ENCODE data around the gene OR13C8.
"Not testable (repeated sequence)": the region's sequence is repeated elsewhere in the genome, so short reads cannot be mapped to it uniquely, and the experiment has no call there.

OR13C8 gene, protein sequence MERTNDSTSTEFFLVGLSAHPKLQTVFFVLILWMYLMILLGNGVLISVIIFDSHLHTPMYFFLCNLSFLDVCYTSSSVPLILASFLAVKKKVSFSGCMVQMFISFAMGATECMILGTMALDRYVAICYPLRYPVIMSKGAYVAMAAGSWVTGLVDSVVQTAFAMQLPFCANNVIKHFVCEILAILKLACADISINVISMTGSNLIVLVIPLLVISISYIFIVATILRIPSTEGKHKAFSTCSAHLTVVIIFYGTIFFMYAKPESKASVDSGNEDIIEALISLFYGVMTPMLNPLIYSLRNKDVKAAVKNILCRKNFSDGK

GRCh38 chr9:104568868-104569267 lies at the start of gene OR13C8:
Gene OR13C8 (plus strand): TSS chr9:104569168. CDS start chr9:104569168, 0 bp downstream.
- no peak for DNase-seq (ENCODE audit: low spot score)

- not testable (repeated sequence) for DNase-seq (ENCODE audit: low spot score)
These were observed 48.7 kb upstream of the OR13C8 start for GRCh38 chr9:104520241-104520640.

DNA sequence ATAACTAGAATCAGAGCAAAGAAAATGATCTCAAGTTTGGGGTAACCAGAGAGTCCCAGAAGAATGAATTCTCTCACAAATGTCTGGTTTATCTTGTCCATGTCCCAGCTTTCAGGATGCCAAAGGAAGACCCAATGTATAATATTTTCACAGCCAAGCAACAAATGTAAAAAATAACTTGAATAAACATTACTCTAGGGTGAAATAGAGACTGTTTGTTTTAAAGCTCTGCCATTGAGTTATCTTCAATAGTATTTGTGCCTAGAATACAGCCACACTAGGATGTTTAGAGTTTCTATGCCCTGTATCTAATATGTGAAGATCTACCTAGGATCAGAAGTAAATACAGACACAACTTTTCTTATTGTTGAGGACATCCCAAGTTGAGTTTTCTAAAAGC lies 41.9 kb upstream of the OR13C8 start, which contains the start of gene OR13C4:
Gene OR13C4 (minus strand): TSS at position 101 of the 400 bp plus-strand sequence. CDS start 0 bp downstream, at position 101.
- DNase-seq (ENCODE audit: low spot score) = no peak

GRCh38 chr9:104536756-104537155 lies 32.2 kb upstream of the OR13C8 start, which contains the start of gene OR13C3:
Gene OR13C3 (minus strand): TSS chr9:104536856. CDS start chr9:104536723, 133 bp downstream.
- no peak for DNase-seq (ENCODE audit: low spot score)

DNA sequence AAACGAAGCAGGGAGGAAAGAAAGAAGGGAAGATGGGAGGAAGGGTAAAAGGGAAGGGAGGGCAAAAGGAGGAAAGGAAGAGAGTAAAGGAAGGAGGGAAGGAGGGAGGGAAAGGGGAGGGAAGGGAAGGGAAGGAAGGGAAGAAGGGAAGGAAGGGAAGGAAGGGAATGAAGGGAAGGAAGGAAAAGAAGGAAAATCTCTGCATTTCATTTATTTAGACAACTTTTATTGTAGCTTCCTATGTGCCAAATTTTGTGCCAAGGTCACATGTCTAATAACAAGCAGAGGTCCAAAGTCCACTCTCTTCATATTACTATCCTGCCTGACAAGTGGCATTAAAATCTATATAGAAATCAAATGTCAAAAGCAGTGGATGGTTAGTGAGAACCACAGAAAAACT lies 29.7 kb upstream of the OR13C8 start:
- DNase-seq (ENCODE audit: low spot score) = no peak

- DNase-seq (ENCODE audit: low spot score) = no peak
These were observed 24.3 kb upstream of the OR13C8 start for GRCh38 chr9:104544644-104545043.

- no peak for DNase-seq (ENCODE audit: low spot score)
These were observed 15.7 kb upstream of the OR13C8 start for GRCh38 chr9:104553261-104553660.

GRCh38 chr9:104555521-104555920 lies 13.4 kb upstream of the OR13C8 start:
- no peak for DNase-seq (ENCODE audit: low spot score)

GRCh38 chr9:104556830-104557634 lies 11.9 kb upstream of the OR13C8 start:
- DNase-seq (ENCODE audit: low spot score) = no peak

DNA sequence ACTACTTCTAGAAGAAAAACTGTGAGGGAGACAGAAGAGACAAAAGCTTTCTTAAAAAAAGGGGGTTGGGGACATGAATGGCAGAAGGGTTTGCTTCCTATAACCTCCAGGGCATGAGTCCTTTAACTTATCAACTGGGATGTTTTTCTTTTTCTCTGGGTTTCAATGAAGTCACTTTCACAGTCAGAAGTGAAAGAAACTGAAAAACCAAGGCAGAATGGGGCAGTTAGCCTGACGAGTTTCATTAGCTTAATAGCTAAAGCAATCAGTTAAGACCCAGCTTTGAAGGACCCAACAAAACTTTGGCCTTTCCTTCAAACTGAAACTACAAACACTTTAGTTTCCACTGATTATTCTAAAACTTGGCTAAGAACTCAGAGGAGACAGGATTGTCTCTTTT lies 4.6 kb upstream of the OR13C8 start:
- no peak for DNase-seq (ENCODE audit: low spot score)

DNA sequence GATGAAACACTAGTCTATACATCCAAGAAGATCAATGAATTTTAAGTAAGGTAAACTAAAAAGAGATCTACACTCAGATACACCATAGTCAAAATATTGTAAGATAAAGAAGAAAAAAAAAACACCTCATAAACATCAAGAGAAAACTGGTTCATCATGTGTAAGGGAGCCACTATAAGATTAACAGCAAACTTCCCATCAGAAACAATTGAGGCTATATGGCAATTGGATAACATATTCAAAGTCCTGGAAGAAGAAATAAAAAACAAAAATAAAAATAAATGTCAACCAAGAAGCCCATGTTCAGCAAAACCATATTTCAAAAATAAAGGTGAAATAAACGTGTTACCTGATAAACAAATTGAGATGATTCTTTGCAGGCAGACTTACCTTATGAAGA lies 3.6 kb downstream of the OR13C8 start:
- no peak for DNase-seq (ENCODE audit: low spot score)

- no peak for DNase-seq (ENCODE audit: low spot score)
These were observed 6.5 kb downstream of the OR13C8 start for GRCh38 chr9:104575456-104575855.

- DNase-seq (ENCODE audit: low spot score) = no peak
These were observed 8.3 kb downstream of the OR13C8 start for GRCh38 chr9:104577263-104577662.

- DNase-seq (ENCODE audit: low spot score) = no peak
These were observed 11.6 kb downstream of the OR13C8 start for GRCh38 chr9:104580562-104580961.

GRCh38 chr9:104586496-104587180 lies 17.7 kb downstream of the OR13C8 start:
- no peak for DNase-seq (ENCODE audit: low spot score)

- DNase-seq (ENCODE audit: low spot score) = no peak
These were observed 20.7 kb downstream of the OR13C8 start for GRCh38 chr9:104589626-104590025.

DNA sequence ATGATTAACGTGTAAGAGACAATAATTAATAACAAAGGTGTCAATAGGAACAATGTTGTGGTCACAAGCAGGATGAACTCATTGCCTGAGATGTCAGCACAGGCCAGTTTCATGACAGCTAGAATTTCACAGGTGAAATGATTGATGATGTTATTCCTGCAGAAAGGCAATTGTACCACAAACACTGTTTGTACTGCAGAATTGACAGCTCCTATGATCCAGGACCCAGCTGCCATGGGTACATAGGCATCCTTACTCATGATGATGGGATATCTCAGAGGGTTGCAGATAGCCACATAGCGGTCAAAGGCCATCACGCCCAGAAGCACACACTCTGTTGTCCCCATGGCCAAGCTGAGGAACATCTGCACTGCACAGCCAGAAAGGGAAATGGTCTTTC lies 29.8 kb downstream of the OR13C8 start:
- DNase-seq (ENCODE audit: low spot score) = not testable (repeated sequence)

- DNase-seq (ENCODE audit: low spot score) = not testable (repeated sequence)
These were observed 30.3 kb downstream of the OR13C8 start, which contains the start of gene OR13C5 for GRCh38 chr9:104599313-104599712. Gene OR13C5 (minus strand): TSS chr9:104599413. CDS start chr9:104599413, 0 bp downstream.

DNA sequence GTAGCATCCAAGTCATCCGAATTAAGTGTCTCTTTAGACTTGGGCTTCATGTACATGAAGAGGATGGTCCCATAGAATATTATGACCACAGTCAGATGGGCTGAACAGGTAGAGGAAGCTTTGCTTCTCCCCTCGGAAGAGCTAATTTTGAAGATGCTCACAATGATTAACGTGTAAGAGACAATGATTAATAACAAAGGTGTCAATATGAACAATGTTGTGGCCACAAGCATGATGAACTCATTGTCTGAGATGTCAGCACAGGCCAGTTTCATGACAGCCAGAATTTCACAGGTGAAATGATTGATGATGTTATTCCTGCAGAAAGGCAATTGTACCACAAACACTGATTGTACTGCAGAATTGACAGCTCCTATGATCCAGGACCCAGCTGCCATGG lies 35.8 kb downstream of the OR13C8 start:
- no peak for DNase-seq (ENCODE audit: low spot score)

- not testable (repeated sequence) for DNase-seq (ENCODE audit: low spot score)
These were observed 36.6 kb downstream of the OR13C8 start, which contains the start of gene OR13C2 for GRCh38 chr9:104605527-104605926. Gene OR13C2 (minus strand): TSS chr9:104605627. CDS start chr9:104605627, 0 bp downstream.

- DNase-seq (ENCODE audit: low spot score) = no peak
These were observed 37.2 kb downstream of the OR13C8 start for GRCh38 chr9:104606152-104606551.

- no peak for DNase-seq (ENCODE audit: low spot score)
These were observed 39.4 kb downstream of the OR13C8 start for GRCh38 chr9:104608336-104608735.
